HepG2 (cell line): ENCODE results near the gene TBC1D10A. TPM values are rescaled to one million over a fixed set of nuclear protein-coding genes. Genes with fewer than 3 reads are reported as not detected.

Experiments used
- ADNP ChIP-seq: sonication (generic); formaldehyde crosslinking; IDR thresholded peaks from 2 replicates; pipeline ENCODE4 v1.4.0; 2020; ENCODE audit warnings: missing genetic modification reagents
- CBX1 ChIP-seq: IDR thresholded peaks from one replicate; pipeline ENCODE4 v1.6.1; 2016; ENCODE audit warnings: antibody characterized with exemption, low read depth
- PHB2 ChIP-seq: fragments of 450-650 bp; IDR thresholded peaks from 2 replicates; pipeline ENCODE4 v1.6.1; 2018; ENCODE audit not compliant: partially characterized antibody
- RAD51 ChIP-seq: fragments of 450-650 bp; IDR thresholded peaks from 2 replicates; pipeline ENCODE4 v1.6.1; 2016; ENCODE audit warnings: borderline replicate concordance
- SETDB1 ChIP-seq: sonication (generic); formaldehyde crosslinking; IDR thresholded peaks from 2 replicates; pipeline ENCODE4 v1.5.1; 2020; ENCODE audit warnings: missing genetic modification reagents, mild to moderate bottlenecking, borderline replicate concordance
- ZBTB21 ChIP-seq: sonication (generic); formaldehyde crosslinking; IDR thresholded peaks from 2 replicates; pipeline ENCODE4 v1.4.0; 2020; ENCODE audit warnings: missing genetic modification reagents
- ZBTB7A ChIP-seq: sonication (generic); formaldehyde crosslinking; IDR thresholded peaks from 2 replicates; pipeline ENCODE4 v1.8.0; 2022; ENCODE audit warnings: mild to moderate bottlenecking, missing genetic modification reagents
- ZC3H4 ChIP-seq: sonication (generic); formaldehyde crosslinking; IDR thresholded peaks from 2 replicates; pipeline ENCODE4 v1.4.0; 2020; ENCODE audit warnings: missing genetic modification reagents, borderline replicate concordance
- ZNF136 ChIP-seq: sonication (generic); formaldehyde crosslinking; IDR thresholded peaks from 2 replicates; pipeline ENCODE4 v1.8.1; 2022; ENCODE audit warnings: low read depth, mild to moderate bottlenecking, moderate library complexity, missing genetic modification reagents
- ZNF282 ChIP-seq: fragments of 450-650 bp; IDR thresholded peaks from 2 replicates; pipeline ENCODE4 v1.6.1; 2018; ENCODE audit not compliant: partially characterized antibody
- ZNF296 ChIP-seq: sonication (generic); formaldehyde crosslinking; conservative IDR thresholded peaks from 2 replicates; pipeline ENCODE4 v1.5.0; 2020; ENCODE audit warnings: mild to moderate bottlenecking, missing genetic modification reagents
- polyA plus RNA-seq, 8 experiments: library from polyadenylated mRNA; depleted of rRNA in 3 of 8; stranded (reverse) in 7 of 8; unstranded in 1 of 8; fragments of >200 nt; fragmentation: Illumina TruSeq in 4 of 8; extraction: Trizol in 4 of 8; gene quantifications; 2 replicates each; pipeline versions ENCODE4 v1.2.1 to v1.2.3, GENCODE V29; 2011 to 2016; ENCODE audit warnings: low read depth in 4 of 8, missing spikeins in 1 of 8, mixed read lengths in 1 of 8; ENCODE audit not compliant: insufficient read depth in 1 of 8
- total RNA-seq, 5 experiments: library from RNA; depleted of rRNA; stranded (reverse); fragments of >200 nt; fragmentation: Illumina TruSeq; extraction: Trizol; gene quantifications; 2 replicates each; pipeline ENCODE4 v1.2.3, GENCODE V29; 2016; ENCODE audit warnings: low read depth in 1 of 5
- TF ChIP-seq, protein P1 (sequence below): IDR thresholded peaks from 2 replicates; pipeline ENCODE4 v1.4.0; 2020; ENCODE audit warnings: mild to moderate bottlenecking, missing genetic modification reagents
- TF ChIP-seq, protein P2 (sequence below): sonication (generic); formaldehyde crosslinking; IDR thresholded peaks from 2 replicates; pipeline ENCODE4 v1.8.1; 2023; ENCODE audit warnings: missing genetic modification reagents, mild to moderate bottlenecking, borderline replicate concordance
- TF ChIP-seq, protein P3 (sequence below): sonication (generic); formaldehyde crosslinking; IDR thresholded peaks from 2 replicates; pipeline ENCODE4 v1.4.0; 2020; ENCODE audit warnings: missing genetic modification reagents
- TF ChIP-seq, protein P4 (sequence below): sonication (generic); formaldehyde crosslinking; IDR thresholded peaks from 2 replicates; pipeline ENCODE4 v1.5.0; 2020; ENCODE audit warnings: mild to moderate bottlenecking, missing genetic modification reagents
- TF ChIP-seq, protein P5 (sequence below): IDR thresholded peaks from 2 replicates; pipeline ENCODE4 v1.6.1; 2018; ENCODE audit warnings: missing genetic modification reagents, mild to moderate bottlenecking, missing compliant biosample characterization

The TBC1D10A gene
- total and polyA plus RNA-seq, 2 of the 13 experiments (the other 11 are each of a cell fraction or from before 2014, with no cell fraction given) = 4.2 to 4.9 TPM

DNA sequence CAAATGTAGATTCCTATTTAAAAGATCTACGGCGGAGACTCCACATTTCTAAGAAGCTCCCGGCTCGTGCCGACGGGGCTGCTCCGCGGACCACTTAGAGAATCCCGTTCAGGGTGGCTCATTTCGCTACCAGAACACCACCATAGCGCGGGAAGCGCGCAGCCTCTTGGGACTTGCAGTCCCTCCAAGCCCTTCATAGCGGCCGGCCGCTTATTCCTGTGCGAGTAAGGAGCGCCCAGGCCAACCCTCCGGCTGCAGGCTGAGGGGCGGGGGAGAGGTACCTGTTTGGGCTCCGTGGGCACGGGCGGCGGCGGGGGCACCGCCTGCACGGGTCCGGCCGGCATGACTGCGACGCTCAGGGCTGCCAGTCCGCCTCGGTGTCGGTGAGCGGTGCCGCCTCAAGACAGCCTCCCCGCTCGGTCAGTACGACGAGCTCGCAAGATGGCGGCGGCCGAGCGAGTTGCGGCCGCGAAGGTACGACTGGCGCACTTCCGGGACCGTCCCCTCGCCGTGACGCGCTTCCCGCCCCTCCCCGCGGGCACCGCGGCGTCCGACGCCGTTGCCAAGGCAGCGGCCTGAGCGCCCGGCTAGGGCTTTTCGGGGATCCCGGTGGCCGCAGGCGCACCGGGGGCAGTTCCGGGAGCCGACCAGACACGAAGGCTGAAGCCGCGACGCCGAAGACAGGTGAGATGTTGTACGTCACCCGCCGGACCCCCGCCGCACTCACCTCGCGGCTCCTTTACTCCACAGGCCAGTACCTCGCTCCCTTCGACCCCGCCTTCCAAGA lies 29.9 kb upstream of the TBC1D10A start, which contains the start of the genes CCDC157 and SF3A1 (continued):
- TF ChIP-seq ZNF136 (CRISPR knock-in tag) (no peak), SETDB1 (CRISPR knock-in tag) (no peak), ZNF296 (CRISPR knock-in tag) (no peak), ZBTB7A (CRISPR knock-in tag) (no peak), PHB2 (no peak), ZBTB21 (CRISPR knock-in tag) (peak; percentile 92), RAD51 (no peak), ZNF282 (no peak), ZC3H4 (CRISPR knock-in tag) (no peak), ADNP (CRISPR knock-in tag) (no peak), CBX1 (no peak)
- TF ChIP-seq, protein P1, sequence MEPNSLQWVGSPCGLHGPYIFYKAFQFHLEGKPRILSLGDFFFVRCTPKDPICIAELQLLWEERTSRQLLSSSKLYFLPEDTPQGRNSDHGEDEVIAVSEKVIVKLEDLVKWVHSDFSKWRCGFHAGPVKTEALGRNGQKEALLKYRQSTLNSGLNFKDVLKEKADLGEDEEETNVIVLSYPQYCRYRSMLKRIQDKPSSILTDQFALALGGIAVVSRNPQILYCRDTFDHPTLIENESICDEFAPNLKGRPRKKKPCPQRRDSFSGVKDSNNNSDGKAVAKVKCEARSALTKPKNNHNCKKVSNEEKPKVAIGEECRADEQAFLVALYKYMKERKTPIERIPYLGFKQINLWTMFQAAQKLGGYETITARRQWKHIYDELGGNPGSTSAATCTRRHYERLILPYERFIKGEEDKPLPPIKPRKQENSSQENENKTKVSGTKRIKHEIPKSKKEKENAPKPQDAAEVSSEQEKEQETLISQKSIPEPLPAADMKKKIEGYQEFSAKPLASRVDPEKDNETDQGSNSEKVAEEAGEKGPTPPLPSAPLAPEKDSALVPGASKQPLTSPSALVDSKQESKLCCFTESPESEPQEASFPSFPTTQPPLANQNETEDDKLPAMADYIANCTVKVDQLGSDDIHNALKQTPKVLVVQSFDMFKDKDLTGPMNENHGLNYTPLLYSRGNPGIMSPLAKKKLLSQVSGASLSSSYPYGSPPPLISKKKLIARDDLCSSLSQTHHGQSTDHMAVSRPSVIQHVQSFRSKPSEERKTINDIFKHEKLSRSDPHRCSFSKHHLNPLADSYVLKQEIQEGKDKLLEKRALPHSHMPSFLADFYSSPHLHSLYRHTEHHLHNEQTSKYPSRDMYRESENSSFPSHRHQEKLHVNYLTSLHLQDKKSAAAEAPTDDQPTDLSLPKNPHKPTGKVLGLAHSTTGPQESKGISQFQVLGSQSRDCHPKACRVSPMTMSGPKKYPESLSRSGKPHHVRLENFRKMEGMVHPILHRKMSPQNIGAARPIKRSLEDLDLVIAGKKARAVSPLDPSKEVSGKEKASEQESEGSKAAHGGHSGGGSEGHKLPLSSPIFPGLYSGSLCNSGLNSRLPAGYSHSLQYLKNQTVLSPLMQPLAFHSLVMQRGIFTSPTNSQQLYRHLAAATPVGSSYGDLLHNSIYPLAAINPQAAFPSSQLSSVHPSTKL (CRISPR knock-in tag) = peak; percentile 63
- TF ChIP-seq, protein P2, sequence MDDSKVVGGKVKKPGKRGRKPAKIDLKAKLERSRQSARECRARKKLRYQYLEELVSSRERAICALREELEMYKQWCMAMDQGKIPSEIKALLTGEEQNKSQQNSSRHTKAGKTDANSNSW = peak; percentile 98; the same call in 1 of the 2 replicates
- TF ChIP-seq, protein P3, sequence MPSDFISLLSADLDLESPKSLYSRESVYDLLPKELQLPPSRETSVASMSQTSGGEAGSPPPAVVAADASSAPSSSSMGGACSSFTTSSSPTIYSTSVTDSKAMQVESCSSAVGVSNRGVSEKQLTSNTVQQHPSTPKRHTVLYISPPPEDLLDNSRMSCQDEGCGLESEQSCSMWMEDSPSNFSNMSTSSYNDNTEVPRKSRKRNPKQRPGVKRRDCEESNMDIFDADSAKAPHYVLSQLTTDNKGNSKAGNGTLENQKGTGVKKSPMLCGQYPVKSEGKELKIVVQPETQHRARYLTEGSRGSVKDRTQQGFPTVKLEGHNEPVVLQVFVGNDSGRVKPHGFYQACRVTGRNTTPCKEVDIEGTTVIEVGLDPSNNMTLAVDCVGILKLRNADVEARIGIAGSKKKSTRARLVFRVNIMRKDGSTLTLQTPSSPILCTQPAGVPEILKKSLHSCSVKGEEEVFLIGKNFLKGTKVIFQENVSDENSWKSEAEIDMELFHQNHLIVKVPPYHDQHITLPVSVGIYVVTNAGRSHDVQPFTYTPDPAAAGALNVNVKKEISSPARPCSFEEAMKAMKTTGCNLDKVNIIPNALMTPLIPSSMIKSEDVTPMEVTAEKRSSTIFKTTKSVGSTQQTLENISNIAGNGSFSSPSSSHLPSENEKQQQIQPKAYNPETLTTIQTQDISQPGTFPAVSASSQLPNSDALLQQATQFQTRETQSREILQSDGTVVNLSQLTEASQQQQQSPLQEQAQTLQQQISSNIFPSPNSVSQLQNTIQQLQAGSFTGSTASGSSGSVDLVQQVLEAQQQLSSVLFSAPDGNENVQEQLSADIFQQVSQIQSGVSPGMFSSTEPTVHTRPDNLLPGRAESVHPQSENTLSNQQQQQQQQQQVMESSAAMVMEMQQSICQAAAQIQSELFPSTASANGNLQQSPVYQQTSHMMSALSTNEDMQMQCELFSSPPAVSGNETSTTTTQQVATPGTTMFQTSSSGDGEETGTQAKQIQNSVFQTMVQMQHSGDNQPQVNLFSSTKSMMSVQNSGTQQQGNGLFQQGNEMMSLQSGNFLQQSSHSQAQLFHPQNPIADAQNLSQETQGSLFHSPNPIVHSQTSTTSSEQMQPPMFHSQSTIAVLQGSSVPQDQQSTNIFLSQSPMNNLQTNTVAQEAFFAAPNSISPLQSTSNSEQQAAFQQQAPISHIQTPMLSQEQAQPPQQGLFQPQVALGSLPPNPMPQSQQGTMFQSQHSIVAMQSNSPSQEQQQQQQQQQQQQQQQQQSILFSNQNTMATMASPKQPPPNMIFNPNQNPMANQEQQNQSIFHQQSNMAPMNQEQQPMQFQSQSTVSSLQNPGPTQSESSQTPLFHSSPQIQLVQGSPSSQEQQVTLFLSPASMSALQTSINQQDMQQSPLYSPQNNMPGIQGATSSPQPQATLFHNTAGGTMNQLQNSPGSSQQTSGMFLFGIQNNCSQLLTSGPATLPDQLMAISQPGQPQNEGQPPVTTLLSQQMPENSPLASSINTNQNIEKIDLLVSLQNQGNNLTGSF (CRISPR knock-in tag) = no peak
- TF ChIP-seq, protein P4, sequence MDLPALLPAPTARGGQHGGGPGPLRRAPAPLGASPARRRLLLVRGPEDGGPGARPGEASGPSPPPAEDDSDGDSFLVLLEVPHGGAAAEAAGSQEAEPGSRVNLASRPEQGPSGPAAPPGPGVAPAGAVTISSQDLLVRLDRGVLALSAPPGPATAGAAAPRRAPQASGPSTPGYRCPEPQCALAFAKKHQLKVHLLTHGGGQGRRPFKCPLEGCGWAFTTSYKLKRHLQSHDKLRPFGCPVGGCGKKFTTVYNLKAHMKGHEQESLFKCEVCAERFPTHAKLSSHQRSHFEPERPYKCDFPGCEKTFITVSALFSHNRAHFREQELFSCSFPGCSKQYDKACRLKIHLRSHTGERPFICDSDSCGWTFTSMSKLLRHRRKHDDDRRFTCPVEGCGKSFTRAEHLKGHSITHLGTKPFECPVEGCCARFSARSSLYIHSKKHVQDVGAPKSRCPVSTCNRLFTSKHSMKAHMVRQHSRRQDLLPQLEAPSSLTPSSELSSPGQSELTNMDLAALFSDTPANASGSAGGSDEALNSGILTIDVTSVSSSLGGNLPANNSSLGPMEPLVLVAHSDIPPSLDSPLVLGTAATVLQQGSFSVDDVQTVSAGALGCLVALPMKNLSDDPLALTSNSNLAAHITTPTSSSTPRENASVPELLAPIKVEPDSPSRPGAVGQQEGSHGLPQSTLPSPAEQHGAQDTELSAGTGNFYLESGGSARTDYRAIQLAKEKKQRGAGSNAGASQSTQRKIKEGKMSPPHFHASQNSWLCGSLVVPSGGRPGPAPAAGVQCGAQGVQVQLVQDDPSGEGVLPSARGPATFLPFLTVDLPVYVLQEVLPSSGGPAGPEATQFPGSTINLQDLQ = no peak
- TF ChIP-seq, protein P5, sequence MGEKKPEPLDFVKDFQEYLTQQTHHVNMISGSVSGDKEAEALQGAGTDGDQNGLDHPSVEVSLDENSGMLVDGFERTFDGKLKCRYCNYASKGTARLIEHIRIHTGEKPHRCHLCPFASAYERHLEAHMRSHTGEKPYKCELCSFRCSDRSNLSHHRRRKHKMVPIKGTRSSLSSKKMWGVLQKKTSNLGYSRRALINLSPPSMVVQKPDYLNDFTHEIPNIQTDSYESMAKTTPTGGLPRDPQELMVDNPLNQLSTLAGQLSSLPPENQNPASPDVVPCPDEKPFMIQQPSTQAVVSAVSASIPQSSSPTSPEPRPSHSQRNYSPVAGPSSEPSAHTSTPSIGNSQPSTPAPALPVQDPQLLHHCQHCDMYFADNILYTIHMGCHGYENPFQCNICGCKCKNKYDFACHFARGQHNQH (CRISPR knock-in tag) = 0 out of 2 replicates have a peak, but pooled peaks have one; percentile 63
